Astrocyte (in vitro differentiated cells and primary cell): ENCODE results near the gene ADARB2. TPM values are rescaled to one million over a fixed set of nuclear protein-coding genes. Genes with fewer than 3 reads are reported as not detected.

Experiments
- DNase-seq: peaks from one replicate; pipeline ENCODE4 v3.0.0-alpha.2; 2010; ENCODE audit warnings: low read depth
- FAIRE-seq: peaks from 2 replicates; lab custom pipeline; 2011; peaks lifted over from hg19 to GRCh38; lab: Jason Lieb, UNC
- H2AFZ ChIP-seq: 2 replicates; pipeline ENCODE4 v1.6.0; 2012; ENCODE audit warnings: low read depth, low read length, inconsistent platforms
- H3K27ac ChIP-seq: 2 replicates; pipeline ENCODE4 v1.5.1; 2011; ENCODE audit warnings: low read depth, low read length, inconsistent platforms
- H3K27me3 ChIP-seq: 2 replicates; pipeline ENCODE4 v1.6.0; 2011; ENCODE audit warnings: low read length, inconsistent platforms; ENCODE audit not compliant: insufficient read depth
- H3K36me3 ChIP-seq: 2 replicates; pipeline ENCODE4 v1.5.1; 2011; ENCODE audit warnings: low read length, inconsistent platforms; ENCODE audit not compliant: insufficient read depth
- H3K4me1 ChIP-seq: 2 replicates; pipeline ENCODE4 v1.5.1; 2011; ENCODE audit warnings: low read length, inconsistent platforms; ENCODE audit not compliant: insufficient read depth
- H3K4me2 ChIP-seq: 2 replicates; pipeline ENCODE4 v1.6.0; 2012; ENCODE audit warnings: low read length, inconsistent platforms
- H3K4me3 ChIP-seq: 2 replicates; pipeline ENCODE4 v1.5.1; 2011; ENCODE audit warnings: low read depth, mild to moderate bottlenecking, low read length, inconsistent platforms; ENCODE audit not compliant: insufficient read depth
- H3K79me2 ChIP-seq: 2 replicates; pipeline ENCODE4 v1.6.0; 2012; ENCODE audit warnings: mild to moderate bottlenecking, low read length, inconsistent platforms; ENCODE audit not compliant: insufficient read depth
- H3K9ac ChIP-seq: 2 replicates; pipeline ENCODE4 v1.6.0; 2012; ENCODE audit warnings: mild to moderate bottlenecking, low read length, inconsistent platforms
- H3K9me3 ChIP-seq: 2 replicates; pipeline ENCODE4 v1.5.1; 2012; ENCODE audit warnings: low read depth, mild to moderate bottlenecking, low read length, inconsistent platforms; ENCODE audit not compliant: insufficient read depth
- H4K20me1 ChIP-seq: 2 replicates; pipeline ENCODE4 v1.6.0; 2012; ENCODE audit warnings: low read length, inconsistent platforms; ENCODE audit not compliant: insufficient read depth
- H3K27ac Mint-ChIP-seq: one replicate; pipeline ENCODE4 v1.8.0; 2021; ENCODE audit warnings: mild to moderate bottlenecking, mixed read lengths; ENCODE audit not compliant: unreplicated experiment
- H3K27me3 Mint-ChIP-seq: one replicate; pipeline ENCODE4 v1.8.0; 2021; ENCODE audit warnings: low read depth, mixed read lengths; ENCODE audit not compliant: unreplicated experiment
- H3K36me3 Mint-ChIP-seq: one replicate; pipeline ENCODE4 v1.8.0; 2021; ENCODE audit warnings: low read depth, mixed read lengths; ENCODE audit not compliant: unreplicated experiment
- H3K4me1 Mint-ChIP-seq: one replicate; pipeline ENCODE4 v1.8.0; 2021; ENCODE audit warnings: low read depth, mixed read lengths; ENCODE audit not compliant: unreplicated experiment
- H3K4me3 Mint-ChIP-seq: one replicate; pipeline ENCODE4 v1.8.0; 2021; ENCODE audit warnings: mild to moderate bottlenecking, moderate library complexity, mixed read lengths; ENCODE audit not compliant: unreplicated experiment
- H3K9me3 Mint-ChIP-seq: one replicate; pipeline ENCODE4 v1.8.0; 2021; ENCODE audit warnings: mild to moderate bottlenecking, mixed read lengths; ENCODE audit not compliant: unreplicated experiment
- CTCF ChIP-seq: IDR thresholded peaks from 2 replicates; pipeline ENCODE4 v1.5.1; 2011; ENCODE audit warnings: low read depth, mild to moderate bottlenecking, inconsistent platforms, low read length, moderate library complexity; ENCODE audit not compliant: insufficient read depth
- EZH2 ChIP-seq: IDR thresholded peaks from 2 replicates; pipeline ENCODE4 v1.6.1; 2012; ENCODE audit warnings: mild to moderate bottlenecking, low read length, inconsistent platforms; ENCODE audit not compliant: insufficient read depth
- total RNA-seq: library from RNA; stranded (reverse); gene quantifications from 2 replicates; pipeline ENCODE4 v1.2.1, GENCODE V29; 2021

Gene ADARB2
- total RNA-seq, 1 donor from 2014 or later = 0.18 TPM

- Histone ChIP-seq H3K36me3 (no peaks in the 10 kb centered on the region), H3K27ac (no peak overlapping the region), H3K4me1 (no peaks in the 10 kb centered on the region), H3K4me2 (no peak overlapping the region), H3K79me2 (no peaks in the 10 kb centered on the region), H3K27me3 (no peaks in the 10 kb centered on the region), H3K9ac (no peak overlapping the region), H3K4me3 (no peak overlapping the region), H3K9me3 (peaks cover 5% of the 10 kb centered on the region), H4K20me1 (no peaks in the 10 kb centered on the region), H2AFZ (no peak overlapping the region)
- Mint-ChIP-seq H3K4me1 (peaks cover 14% of the 10 kb centered on the region), H3K4me3 (no peak overlapping the region), H3K9me3 (no peaks in the 10 kb centered on the region), H3K27ac (no peak overlapping the region), H3K27me3 (peaks cover 9% of the 10 kb centered on the region), H3K36me3 (peaks cover 2% of the 10 kb centered on the region)
- no peak for FAIRE-seq
- no peak for DNase-seq
- TF ChIP-seq EZH2 = no peak
- no peak for TF ChIP-seq CTCF
Measured at GRCh38 chr10:1667392-1667791, 69.9 kb downstream of the ADARB2 start.

GRCh38 chr10:1666147-1666546, 71.2 kb downstream of the ADARB2 start:
- FAIRE-seq = no peak
- peaks cover 2% of the 10 kb centered on the region for H3K36me3 Mint-ChIP-seq

More at GRCh38 chr10:1666147-1666546, 71.2 kb downstream of the ADARB2 start:
- H3K9me3 Mint-ChIP-seq = no peaks in the 10 kb centered on the region
- Histone ChIP-seq H2AFZ (no peak overlapping the region), H3K4me2 (no peak overlapping the region), H4K20me1 (no peaks in the 10 kb centered on the region), H3K27ac (no peak overlapping the region), H3K79me2 (no peaks in the 10 kb centered on the region), H3K27me3 (no peaks in the 10 kb centered on the region), H3K36me3 (no peaks in the 10 kb centered on the region), H3K4me3 (no peak overlapping the region), H3K4me1 (no peaks in the 10 kb centered on the region), H3K9me3 (peaks cover 11% of the 10 kb centered on the region), H3K9ac (no peak overlapping the region)
- TF ChIP-seq EZH2 (no peak), CTCF (no peak)
- H3K27ac Mint-ChIP-seq = no peak overlapping the region
- DNase-seq = no peak
- no peak overlapping the region for H3K4me3 Mint-ChIP-seq
- H3K27me3 Mint-ChIP-seq = peaks cover 6% of the 10 kb centered on the region
- H3K4me1 Mint-ChIP-seq = peaks cover 14% of the 10 kb centered on the region
